GM04503 (cell line): ENCODE results near the gene IRX4.

Source experiments
- DNase-seq: peaks from one replicate; pipeline ENCODE4 v3.0.0-alpha.2; 2012; ENCODE audit warnings: low read depth

The IRX4 gene

GRCh38 chr5:1882337-1883119 lies at the start of gene IRX4:
Gene IRX4, minus strand, starts transcription at chr5:1882925. Its CDS starts 278 bp downstream, at chr5:1882647.
- no peak for DNase-seq

GRCh38 chr5:1931604-1932231 lies 49.0 kb upstream of the IRX4 start:
- no peak for DNase-seq

GRCh38 chr5:1930880-1931603 lies 48.3 kb upstream of the IRX4 start:
- no peak for DNase-seq

GRCh38 chr5:1930501-1930879 lies 47.8 kb upstream of the IRX4 start:
- DNase-seq = no peak

DNA sequence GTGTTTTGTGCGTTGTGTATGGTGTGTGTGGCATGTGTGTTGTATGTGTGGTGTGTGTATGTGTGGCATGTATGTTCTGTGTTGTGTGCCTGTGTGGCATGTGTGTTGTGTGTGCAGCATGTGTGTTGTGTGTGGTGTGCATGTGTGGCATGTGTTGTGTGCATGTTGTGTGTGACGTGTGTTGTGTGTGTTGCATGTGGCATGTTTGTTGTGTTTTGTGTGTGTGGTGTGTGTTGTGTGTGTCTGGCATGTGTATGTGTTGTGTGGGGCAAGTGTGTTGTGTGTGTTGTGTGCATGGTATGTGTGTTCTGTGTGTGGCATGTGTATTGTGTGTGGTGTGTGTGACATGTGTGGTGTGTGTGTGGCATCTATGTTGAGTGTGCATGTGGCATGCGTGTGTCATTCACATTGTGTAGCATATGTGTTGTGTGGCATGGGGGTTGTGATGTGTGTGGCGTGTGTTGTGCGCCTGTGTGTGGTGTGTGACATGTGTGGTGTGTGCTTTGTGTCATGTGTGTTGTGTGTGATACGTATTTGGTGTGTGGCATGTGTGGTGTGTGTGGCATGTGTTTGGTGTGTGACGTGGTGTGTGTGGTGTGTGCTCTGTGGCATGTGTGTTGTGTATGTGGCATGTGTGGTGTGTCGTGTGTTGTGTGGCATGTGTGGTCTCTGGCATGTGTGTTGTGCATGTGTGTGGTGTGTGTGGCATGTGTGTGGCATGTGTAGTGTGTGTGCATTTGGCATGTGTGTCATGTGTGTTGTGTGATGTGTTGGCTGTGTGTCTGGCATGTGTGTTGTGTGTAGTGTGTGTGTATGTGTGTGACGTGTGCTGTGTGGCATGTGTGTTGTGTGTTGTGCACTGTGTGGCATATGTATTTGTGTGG lies 46.6 kb upstream of the IRX4 start:
- no peak for DNase-seq

- DNase-seq = no peak
These were observed 44.0 kb upstream of the IRX4 start for GRCh38 chr5:1926471-1927341.

DNA sequence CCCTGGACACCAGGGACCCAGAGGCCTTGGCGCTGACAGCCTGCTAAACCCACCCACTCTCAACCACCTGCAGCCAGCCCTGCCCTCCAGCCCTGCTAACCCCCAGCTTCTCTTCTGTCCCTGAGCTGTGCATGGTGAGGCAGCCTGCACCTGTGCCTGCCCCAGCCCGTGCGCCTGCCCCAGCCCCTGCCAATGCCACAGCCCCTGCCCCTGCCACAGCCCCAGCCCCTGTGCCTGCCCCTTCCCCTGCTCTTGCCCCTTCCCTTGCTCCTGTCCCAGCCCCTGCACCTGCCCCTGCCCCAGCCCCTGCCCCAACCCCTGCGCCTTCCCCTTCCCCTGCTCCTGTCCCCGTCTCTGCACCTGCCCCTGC lies 43.3 kb upstream of the IRX4 start:
- DNase-seq = no peak

DNA sequence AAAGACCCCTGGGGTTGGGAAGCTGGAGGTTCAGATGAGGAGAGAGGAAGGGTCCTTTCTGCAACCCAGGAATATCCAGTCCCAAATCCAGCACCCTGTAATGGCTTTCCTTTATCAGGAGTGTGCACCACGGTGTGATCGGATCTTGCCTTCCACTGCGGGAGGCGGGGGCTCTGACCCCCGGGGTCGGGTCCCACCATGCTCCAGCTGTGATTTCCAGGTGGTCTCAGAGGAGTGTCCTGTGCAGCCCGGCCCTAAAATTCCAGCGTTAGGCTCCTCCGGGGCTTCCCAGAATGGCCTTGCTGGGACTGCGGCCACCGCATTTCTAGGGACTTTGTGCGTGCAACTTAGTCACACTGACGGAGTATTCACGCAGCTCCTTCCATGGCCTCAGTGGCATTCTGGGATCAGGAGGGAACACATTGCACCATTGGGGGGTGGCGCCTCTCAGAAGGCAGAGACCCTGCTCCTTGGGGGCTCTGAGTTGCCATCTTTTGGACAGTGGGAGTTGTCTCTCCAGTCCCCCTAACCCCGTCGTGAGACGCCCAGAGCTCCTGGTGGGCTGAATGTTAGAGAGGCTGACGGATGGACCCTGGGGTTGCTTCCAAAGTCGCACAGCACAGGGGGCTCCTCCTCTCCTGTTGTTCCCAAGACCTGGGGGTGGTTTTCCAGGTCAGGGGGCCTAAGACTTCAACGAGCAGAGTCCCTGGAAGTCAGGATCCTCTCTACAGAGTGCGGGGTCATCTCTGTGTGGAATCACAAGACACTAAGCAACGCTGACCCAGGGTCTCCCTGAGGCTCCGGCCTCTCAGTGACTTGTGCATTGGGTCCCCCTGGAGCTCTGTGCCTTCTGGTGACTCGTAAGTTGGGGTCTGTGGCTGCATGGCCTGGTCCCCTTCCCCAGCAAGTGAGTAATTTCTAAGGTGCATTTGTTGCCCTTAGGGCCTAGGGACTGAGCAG lies 42.7 kb upstream of the IRX4 start:
- no peak for DNase-seq

GRCh38 chr5:1923766-1924165 lies 41.0 kb upstream of the IRX4 start:
- DNase-seq = no peak

- DNase-seq = no peak
These were observed 40.6 kb upstream of the IRX4 start for GRCh38 chr5:1923341-1923740.

GRCh38 chr5:1921711-1922110 lies 39.0 kb upstream of the IRX4 start:
- no peak for DNase-seq

- DNase-seq = no peak
These were observed 37.0 kb upstream of the IRX4 start for GRCh38 chr5:1919750-1920149.

DNA sequence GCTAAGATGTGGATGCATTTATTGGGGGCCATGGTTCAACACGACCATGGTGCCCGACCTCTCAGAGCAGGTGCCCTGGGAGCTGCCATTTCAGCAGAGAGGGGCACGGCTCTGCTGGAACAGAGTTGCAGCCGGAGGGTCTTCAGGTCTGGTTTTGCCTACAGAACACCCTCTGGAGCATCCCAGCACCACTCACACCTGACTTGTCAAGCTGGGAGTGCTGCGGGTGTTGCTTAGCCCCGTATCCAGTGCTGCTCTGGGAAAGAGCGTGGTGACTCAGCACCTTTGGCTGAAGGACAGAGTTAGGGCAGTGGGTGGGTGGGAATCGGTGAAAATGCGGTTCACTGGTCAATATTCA lies 36.5 kb upstream of the IRX4 start:
- DNase-seq = no peak

- no peak for DNase-seq
These were observed 35.9 kb upstream of the IRX4 start for GRCh38 chr5:1918488-1919208.

DNA sequence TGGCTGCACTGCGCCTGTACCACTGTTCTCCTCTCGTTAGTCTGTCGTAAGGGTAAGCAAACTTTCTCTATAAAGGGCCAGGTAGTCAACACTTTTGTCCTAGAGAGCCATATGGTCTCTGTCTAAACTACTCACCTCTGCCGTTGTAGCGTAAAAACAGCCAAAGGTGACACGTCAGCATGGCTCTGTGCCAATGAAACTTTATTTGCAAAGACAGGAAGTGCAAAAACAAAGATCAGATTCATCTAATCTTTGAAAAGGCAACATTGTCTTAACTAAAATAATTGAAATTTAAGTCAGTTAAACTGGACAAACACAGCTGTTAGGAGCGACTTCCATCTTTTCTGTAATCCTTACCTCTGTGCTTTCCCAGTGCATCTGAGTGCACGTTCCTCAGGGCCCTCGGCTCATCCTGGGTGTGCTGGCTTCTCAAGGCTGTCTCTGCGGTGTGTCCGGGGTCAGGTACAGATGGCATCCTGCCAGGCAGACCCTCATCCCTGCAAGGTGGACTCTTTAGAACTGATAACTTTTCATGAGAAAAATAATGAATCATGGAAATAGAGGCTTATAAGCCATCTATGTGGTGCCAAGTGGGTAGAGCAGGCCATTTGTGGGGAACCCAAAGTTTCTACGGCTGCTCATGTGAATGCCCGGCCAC lies 35.2 kb upstream of the IRX4 start:
- no peak for DNase-seq

DNA sequence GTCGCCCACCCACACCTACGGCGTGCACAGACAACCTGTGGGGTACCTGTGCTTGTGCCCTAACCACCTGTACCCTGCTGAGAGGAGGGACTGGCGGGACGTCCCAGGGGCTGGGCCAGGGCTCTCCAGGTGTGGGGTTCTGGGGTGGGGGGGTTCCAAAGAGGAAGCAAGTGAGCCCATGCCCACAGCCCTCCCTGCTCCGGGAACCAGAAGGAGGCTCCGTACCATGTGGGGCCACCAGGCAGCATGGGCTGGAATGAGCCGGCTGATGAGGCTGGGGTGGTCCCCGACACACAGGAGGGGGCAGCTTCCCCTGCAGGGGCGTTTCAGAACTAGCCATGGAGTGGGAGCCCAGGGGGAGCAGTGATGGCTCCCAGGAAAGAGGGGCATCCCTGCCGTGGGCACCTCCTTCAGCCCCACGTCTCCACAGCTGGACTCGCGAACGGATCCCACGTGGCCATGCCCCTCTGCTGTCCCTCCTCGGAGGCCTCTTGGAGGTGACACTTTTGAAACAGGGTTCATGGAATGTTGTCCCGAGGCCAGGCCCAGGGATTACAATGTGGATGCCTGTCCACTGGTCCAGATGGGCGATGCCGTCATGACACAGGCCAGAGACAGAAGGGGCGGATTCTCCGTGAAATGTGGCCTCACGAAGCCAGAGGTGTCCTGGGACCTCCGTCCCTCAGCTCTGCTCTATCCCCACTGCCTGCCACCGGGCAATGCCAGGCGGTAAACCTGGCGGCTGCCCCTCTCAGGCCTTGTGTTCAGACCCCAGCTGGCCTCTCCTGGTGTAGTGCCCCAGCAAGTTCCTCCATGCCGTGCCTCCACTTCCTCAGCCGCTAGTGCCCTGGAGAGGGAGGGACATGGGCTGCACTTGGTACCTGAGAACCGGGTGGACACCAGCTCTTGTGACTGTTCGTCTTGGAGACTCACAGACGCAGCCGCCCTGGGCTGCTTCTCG lies 33.6 kb upstream of the IRX4 start:
- DNase-seq = no peak

DNA sequence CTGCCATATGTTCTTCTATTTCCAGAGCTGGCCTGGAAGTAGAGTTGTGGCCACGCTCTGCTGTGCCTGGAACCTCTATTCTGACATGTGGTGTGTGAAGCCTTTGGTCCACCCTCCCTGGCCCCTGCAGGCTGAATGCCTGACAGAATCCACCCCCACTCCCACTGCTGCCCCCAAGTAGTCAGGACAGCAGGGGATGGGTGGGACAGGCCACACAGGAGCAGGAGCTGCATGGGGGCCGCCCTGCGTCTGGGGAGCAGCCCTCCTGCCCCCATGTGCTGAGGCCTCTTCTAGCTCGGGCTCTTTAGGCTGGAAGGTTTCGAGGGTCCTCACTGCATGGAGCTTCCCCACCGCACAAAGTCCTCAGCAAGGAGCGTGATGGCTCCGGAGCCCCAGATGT lies 32.6 kb upstream of the IRX4 start:
- DNase-seq = no peak

- DNase-seq = no peak
These were observed 31.7 kb upstream of the IRX4 start for GRCh38 chr5:1914471-1914870.
